ENCODE measurements around the gene ASB13.

ASB13 gene

DNA sequence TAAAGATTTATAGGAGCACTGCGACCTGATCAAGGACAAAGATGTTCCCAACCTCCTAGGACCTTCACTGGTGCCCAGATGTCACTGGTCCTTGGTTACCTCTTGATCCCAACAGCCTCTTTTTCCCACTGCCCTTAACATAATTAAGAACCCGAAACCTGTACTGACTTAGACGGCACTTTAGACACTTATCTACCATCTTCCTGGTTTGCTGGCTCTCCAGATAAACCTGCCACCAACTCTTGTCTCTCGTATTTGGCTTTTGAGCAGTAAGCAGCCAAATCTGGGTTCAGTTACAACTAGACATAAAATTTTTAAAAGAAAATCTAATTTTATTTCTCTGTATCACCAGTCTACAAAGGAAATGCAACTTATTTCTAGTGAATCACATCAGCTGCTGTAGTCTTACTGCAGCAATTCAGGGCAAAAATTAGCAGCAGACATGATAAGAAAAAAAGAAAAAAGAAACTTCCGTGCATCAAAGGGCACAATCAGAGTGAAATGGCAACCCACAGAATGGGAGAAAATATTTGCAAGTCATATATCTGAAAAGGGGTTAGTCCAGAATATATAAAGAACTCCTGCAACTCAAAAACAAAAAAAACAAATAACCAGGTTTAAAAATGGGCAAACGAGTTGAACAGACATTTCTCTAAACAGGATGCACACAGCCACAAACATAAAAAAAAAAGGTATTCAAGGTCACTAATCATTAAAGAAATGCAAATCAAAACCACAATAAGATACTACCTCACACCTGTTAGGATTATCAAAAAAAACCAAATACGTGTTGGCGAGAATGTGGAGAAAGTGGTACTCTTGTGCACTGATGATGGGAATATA is 9.4 kb downstream of the ASB13 start:
- H3K4me3 ChIP-seq (ENCODE audit: low read depth, low read length): no peak overlapping the region
- TF ChIP-seq CTCF (IDR thresholded peaks at IDR 0.05; ENCODE audit: insufficient read depth, low read depth, low read length, missing control alignments): no peak
- no peak for DNase-seq (ENCODE audit: low read depth)

DNA sequence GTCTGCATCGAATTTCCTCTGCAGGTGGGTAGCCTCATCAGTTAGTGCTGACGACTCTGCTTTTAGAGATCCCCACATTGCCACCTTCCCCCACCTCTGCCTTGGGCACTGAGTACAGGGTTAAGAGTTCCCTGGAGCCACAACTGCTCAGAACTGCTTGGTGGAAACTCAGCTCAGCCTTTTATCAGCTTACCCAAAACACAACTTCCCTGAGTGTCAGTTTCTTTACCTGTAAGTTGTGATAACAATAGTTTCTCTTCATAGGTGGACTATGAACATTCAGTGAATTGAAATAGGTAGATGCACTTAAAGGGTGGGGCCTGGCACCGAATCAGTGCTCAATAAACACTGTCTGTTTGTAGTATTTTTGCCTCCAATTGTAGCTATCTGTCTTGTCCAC is 11.3 kb downstream of the ASB13 start:
- no peak overlapping the region for H3K4me3 ChIP-seq (ENCODE audit: low read depth, low read length)
- TF ChIP-seq CTCF (IDR thresholded peaks at IDR 0.05; ENCODE audit: insufficient read depth, low read depth, low read length, missing control alignments): no peak
- no peak for DNase-seq (ENCODE audit: low read depth)

DNA sequence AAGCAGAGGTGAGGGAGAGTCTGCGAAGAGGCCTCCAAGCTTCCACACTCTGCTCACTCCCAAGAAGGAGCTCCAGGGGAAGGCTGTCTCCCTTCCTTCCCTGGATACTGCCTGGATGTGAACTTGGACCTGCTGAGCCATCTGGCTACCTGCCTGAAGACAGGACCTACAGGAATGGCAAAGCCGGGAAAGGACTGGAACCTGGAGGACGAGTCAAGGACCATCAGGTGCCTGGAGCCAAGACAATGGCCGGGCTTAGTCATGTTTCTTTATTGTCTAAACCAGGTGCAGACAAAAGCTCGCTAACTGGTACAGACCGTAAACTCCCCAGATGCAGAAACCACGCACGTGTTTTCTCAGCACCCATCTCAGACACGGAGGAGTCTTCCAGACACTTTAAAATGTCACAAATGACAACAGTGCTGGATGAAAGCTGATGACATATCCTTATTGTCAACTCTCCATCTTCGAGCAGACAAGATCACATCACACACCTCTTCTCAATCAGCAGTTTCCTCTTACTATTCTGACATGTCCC is 12.1 kb downstream of the ASB13 start:
- no peak overlapping the region for H3K4me3 ChIP-seq (ENCODE audit: low read depth, low read length)
- no peak for TF ChIP-seq CTCF (IDR thresholded peaks at IDR 0.05; ENCODE audit: insufficient read depth, low read depth, low read length, missing control alignments)
- no peak for DNase-seq (ENCODE audit: low read depth)

DNA sequence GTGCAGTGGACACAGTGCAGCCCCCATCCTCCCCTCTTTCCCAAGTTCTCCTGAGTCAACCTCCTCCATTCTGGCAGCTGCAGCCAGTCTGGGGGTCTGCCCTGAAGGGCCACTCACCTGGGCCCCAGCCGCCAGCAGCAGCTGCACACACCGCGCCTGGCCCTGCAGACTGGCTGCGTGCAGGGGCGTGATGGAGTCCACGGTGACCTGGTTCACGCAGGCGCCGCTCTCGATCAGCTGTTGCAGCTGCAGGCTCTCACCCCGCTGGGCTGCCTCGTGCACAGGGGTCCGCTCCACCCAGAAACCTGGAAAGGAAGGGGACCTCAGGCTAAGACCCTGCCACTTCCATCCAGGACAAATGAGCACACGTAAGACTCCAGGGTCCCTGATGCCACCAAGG is 13.6 kb downstream of the ASB13 start:
- TF ChIP-seq CTCF (IDR thresholded peaks at IDR 0.05; ENCODE audit: insufficient read depth, low read depth, low read length, missing control alignments): no peak
- no peak overlapping the region for H3K4me3 ChIP-seq (ENCODE audit: low read depth, low read length)

GRCh38 chr10:5651388-5651764 is 15.0 kb downstream of the ASB13 start:
- no peak for DNase-seq (ENCODE audit: low read depth)
- H3K4me3 ChIP-seq (ENCODE audit: low read depth, low read length): no peak overlapping the region
- no peak for TF ChIP-seq CTCF (IDR thresholded peaks at IDR 0.05; ENCODE audit: insufficient read depth, low read depth, low read length, missing control alignments)

More for the DNA sequence above, 13.6 kb downstream of the ASB13 start:
- DNase-seq (ENCODE audit: low read depth): no peak

- DNase-seq (ENCODE audit: low read depth): no peak
- no peak for TF ChIP-seq CTCF (IDR thresholded peaks at IDR 0.05; ENCODE audit: insufficient read depth, low read depth, low read length, missing control alignments)
Measured at GRCh38 chr10:5650664-5651387, 15.6 kb downstream of the ASB13 start.

More at GRCh38 chr10:5650664-5651387, 15.6 kb downstream of the ASB13 start:
- no peak overlapping the region for H3K4me3 ChIP-seq (ENCODE audit: low read depth, low read length)

All from GM12865 (cell line).